HL-60/S4 treated with retinoic acid at 250 ng/mL for 4 days and 3 days (cell line): ENCODE measurements around the gene MRPL34.

Source experiments
- in situ Hi-C: fragments of 300-500 bp; cut with MboI; formaldehyde crosslinking; loops from 2 replicates; pipeline ENCODE4 v1.7.0; 2022; ENCODE audit warnings: low sequenced_read_pairs

The MRPL34 gene

GRCh38 chr19:17307876-17308377 lies 2.3 kb downstream of the MRPL34 start:
- in situ Hi-C loops: no loop called here

GRCh38 chr19:17309198-17309964 lies 3.7 kb downstream of the MRPL34 start, which contains the start of gene DDA1:
Gene DDA1, plus strand, starts transcription at chr19:17309563. Its CDS starts 92 bp downstream, at chr19:17309655.
- in situ Hi-C loops: no loop called here

GRCh38 chr19:17309965-17310461 lies 4.3 kb downstream of the MRPL34 start:
- in situ Hi-C loops: no loop called here

- in situ Hi-C loops: no loop called here
These were observed 6.0 kb downstream of the MRPL34 start for GRCh38 chr19:17311455-17312188.

- in situ Hi-C loops: no loop called here
These were observed 6.8 kb downstream of the MRPL34 start for GRCh38 chr19:17312189-17313113.

GRCh38 chr19:17314007-17314593 lies 8.4 kb downstream of the MRPL34 start:
- in situ Hi-C loops: no loop called here

- in situ Hi-C loops: no loop called here
These were observed 13.3 kb downstream of the MRPL34 start for GRCh38 chr19:17318966-17319365.

GRCh38 chr19:17319473-17320238 lies 14.0 kb downstream of the MRPL34 start:
- in situ Hi-C loops: no loop called here

- in situ Hi-C loops: no loop called here
These were observed 14.8 kb downstream of the MRPL34 start for GRCh38 chr19:17320435-17320834.

- in situ Hi-C loops: no loop called here
These were observed 16.2 kb downstream of the MRPL34 start for GRCh38 chr19:17321655-17322489.

GRCh38 chr19:17322854-17323253 lies 17.2 kb downstream of the MRPL34 start:
- in situ Hi-C loops: no loop called here

GRCh38 chr19:17323300-17323963 lies 17.8 kb downstream of the MRPL34 start:
- in situ Hi-C loops: no loop called here

GRCh38 chr19:17323964-17324332 lies 18.3 kb downstream of the MRPL34 start:
- in situ Hi-C loops: no loop called here

- in situ Hi-C loops: no loop called here
These were observed 18.9 kb downstream of the MRPL34 start for GRCh38 chr19:17324357-17325114.

- in situ Hi-C loops: no loop called here
These were observed 19.5 kb downstream of the MRPL34 start for GRCh38 chr19:17325133-17325532.

GRCh38 chr19:17325881-17326594 lies 20.4 kb downstream of the MRPL34 start:
- in situ Hi-C loops: no loop called here

- in situ Hi-C loops: no loop called here
These were observed 20.9 kb downstream of the MRPL34 start for GRCh38 chr19:17326595-17326966.
